ENCODE results near the gene RFLNA. TPM values are rescaled to one million over a fixed set of nuclear protein-coding genes. Genes with fewer than 3 reads are reported as not detected.

Gene RFLNA
- total RNA-seq, 1 experiment from 2014 or later: 5.4 TPM

DNA sequence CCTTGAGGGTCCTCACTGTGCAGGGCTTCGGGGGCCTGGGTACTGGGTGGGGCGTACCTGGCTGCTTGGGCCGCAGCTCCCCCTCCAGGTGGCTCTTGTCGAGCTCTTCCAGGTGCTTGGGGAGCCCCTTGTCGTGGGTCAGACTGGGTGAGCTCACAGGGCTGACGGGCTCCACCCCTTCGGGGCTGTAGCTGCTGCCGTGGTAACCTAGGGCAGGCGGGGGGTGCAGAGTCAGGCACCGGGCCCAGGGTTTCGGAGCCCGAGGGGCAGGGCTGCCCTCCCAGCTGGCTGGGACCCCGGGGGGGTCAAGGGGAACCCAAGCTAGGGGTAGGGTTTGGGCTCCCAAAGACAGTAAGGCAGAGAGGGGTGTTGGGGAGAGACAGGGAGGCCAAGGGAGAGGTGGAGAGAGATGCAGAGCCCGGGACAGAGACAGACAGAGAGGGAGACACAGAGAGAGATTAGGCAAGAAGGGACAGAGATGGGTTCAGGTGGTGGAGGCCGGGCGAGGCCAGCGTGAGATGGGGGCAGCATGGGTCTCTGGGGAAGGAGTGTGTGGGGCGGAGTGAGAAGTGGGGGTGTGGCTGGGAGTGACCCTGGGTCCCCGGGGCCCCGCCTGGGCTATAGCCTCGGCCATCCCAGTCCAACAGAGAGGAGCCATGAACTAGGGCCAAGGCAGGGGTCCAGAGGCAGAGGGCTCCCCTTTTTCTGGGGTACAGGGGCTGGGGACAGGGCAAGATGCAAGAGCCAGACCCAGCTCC lies 40.7 kb downstream of the RFLNA start:
- in situ Hi-C loops (cut with HindIII; ENCODE audit: low pct_unique_long_range_greater_than_20kb, low sequenced_read_pairs) (no loop called here), intact Hi-C loops (cut with micrococcal nuclease; ENCODE audit: unreplicated experiment) (no loop called here)
- peak overlapping the region; percentile 29; the same call in 1 of the 2 replicates for H3K27ac ChIP-seq (ENCODE audit: low read length)
- H3K4me1 ChIP-seq (ENCODE audit: control insufficient read depth, insufficient read depth, low read length): no peaks in the 10 kb centered on the region
- POLR2A ChIA-PET: no interaction called here
- ATAC-seq: no peak
- no TSS peak for BruUV-seq (replicated peaks)
- H3K4me3 ChIP-seq (ENCODE audit: low read depth in 2 of 2, low read length in 2 of 2): no peak overlapping the region
- H3K27me3 ChIP-seq (ENCODE audit: control insufficient read depth, insufficient read depth, low read length): no peaks in the 10 kb centered on the region
- peaks cover 19% of the 10 kb centered on the region for H3K36me3 ChIP-seq (ENCODE audit: control insufficient read depth, insufficient read depth, low read length)
- DNase-seq (ENCODE audit: low read depth, low spot score): no peak
- H3K9me3 ChIP-seq (ENCODE audit: control insufficient read depth, insufficient read depth, low read depth, low read length): no peaks in the 10 kb centered on the region
- CTCF ChIA-PET: interaction anchor here (0.8 kb wide), 1 partner anchor 303 kb away, joined by 3 read pairs; no protein-coding TSS in a partner anchor
- TF ChIP-seq, protein P1, sequence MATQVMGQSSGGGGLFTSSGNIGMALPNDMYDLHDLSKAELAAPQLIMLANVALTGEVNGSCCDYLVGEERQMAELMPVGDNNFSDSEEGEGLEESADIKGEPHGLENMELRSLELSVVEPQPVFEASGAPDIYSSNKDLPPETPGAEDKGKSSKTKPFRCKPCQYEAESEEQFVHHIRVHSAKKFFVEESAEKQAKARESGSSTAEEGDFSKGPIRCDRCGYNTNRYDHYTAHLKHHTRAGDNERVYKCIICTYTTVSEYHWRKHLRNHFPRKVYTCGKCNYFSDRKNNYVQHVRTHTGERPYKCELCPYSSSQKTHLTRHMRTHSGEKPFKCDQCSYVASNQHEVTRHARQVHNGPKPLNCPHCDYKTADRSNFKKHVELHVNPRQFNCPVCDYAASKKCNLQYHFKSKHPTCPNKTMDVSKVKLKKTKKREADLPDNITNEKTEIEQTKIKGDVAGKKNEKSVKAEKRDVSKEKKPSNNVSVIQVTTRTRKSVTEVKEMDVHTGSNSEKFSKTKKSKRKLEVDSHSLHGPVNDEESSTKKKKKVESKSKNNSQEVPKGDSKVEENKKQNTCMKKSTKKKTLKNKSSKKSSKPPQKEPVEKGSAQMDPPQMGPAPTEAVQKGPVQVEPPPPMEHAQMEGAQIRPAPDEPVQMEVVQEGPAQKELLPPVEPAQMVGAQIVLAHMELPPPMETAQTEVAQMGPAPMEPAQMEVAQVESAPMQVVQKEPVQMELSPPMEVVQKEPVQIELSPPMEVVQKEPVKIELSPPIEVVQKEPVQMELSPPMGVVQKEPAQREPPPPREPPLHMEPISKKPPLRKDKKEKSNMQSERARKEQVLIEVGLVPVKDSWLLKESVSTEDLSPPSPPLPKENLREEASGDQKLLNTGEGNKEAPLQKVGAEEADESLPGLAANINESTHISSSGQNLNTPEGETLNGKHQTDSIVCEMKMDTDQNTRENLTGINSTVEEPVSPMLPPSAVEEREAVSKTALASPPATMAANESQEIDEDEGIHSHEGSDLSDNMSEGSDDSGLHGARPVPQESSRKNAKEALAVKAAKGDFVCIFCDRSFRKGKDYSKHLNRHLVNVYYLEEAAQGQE (IDR thresholded peaks at IDR 0.05; ENCODE audit: insufficient read depth in 1 of 2, low read depth in 2 of 2, low read length in 1 of 2): no peak
- TF ChIP-seq, protein P2, sequence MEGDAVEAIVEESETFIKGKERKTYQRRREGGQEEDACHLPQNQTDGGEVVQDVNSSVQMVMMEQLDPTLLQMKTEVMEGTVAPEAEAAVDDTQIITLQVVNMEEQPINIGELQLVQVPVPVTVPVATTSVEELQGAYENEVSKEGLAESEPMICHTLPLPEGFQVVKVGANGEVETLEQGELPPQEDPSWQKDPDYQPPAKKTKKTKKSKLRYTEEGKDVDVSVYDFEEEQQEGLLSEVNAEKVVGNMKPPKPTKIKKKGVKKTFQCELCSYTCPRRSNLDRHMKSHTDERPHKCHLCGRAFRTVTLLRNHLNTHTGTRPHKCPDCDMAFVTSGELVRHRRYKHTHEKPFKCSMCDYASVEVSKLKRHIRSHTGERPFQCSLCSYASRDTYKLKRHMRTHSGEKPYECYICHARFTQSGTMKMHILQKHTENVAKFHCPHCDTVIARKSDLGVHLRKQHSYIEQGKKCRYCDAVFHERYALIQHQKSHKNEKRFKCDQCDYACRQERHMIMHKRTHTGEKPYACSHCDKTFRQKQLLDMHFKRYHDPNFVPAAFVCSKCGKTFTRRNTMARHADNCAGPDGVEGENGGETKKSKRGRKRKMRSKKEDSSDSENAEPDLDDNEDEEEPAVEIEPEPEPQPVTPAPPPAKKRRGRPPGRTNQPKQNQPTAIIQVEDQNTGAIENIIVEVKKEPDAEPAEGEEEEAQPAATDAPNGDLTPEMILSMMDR (IDR thresholded peaks at IDR 0.05): no peak
- TF ChIP-seq POLR2AphosphoS5 (IDR thresholded peaks at IDR 0.05; ENCODE audit: low read depth, low read length) (no peak), SIN3A (IDR thresholded peaks at IDR 0.05; ENCODE audit: borderline replicate concordance, insufficient read depth, low read depth, low read length) (no peak), TCF7L2 (IDR thresholded peaks at IDR 0.05; ENCODE audit: low read depth, low read length) (no peak)

DNA sequence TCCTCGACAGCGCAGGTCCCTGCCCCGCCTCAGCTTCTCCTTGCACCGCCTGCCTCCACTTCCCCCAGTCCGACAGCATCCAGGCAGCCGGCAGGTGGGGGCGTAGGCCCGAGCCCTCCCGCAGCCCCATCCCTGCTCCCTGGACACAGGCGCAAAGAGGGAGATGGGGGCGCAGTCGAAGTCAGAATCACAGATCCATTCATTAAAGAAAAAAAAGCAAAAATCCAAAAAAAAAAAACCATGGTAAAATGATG lies 41.2 kb downstream of the RFLNA start:
- Histone ChIP-seq H3K9me3 (ENCODE audit: control insufficient read depth, insufficient read depth, low read depth, low read length) (no peaks in the 10 kb centered on the region), H3K36me3 (ENCODE audit: control insufficient read depth, insufficient read depth, low read length) (peaks cover 19% of the 10 kb centered on the region), H3K27ac (ENCODE audit: low read length) (no peak overlapping the region), H3K4me1 (ENCODE audit: control insufficient read depth, insufficient read depth, low read length) (no peaks in the 10 kb centered on the region), H3K27me3 (ENCODE audit: control insufficient read depth, insufficient read depth, low read length) (no peaks in the 10 kb centered on the region), H3K4me3 (ENCODE audit: low read depth in 2 of 2, low read length in 2 of 2) (no peak overlapping the region)
- intact Hi-C loops (cut with micrococcal nuclease; ENCODE audit: unreplicated experiment): no loop called here
- TSS peak; percentile 44 for BruUV-seq (replicated peaks)
- no peak for DNase-seq (ENCODE audit: low read depth, low spot score)
- ATAC-seq: no peak
- ChIA-PET CTCF (no interaction called here), POLR2A (no interaction called here)
- in situ Hi-C loops (cut with HindIII; ENCODE audit: low pct_unique_long_range_greater_than_20kb, low sequenced_read_pairs): no loop called here
- TF ChIP-seq, protein P1 (IDR thresholded peaks at IDR 0.05; ENCODE audit: insufficient read depth in 1 of 2, low read depth in 2 of 2, low read length in 1 of 2): no peak
- TF ChIP-seq, protein P2 (IDR thresholded peaks at IDR 0.05): no peak
- TF ChIP-seq TCF7L2 (IDR thresholded peaks at IDR 0.05; ENCODE audit: low read depth, low read length) (no peak), SIN3A (IDR thresholded peaks at IDR 0.05; ENCODE audit: borderline replicate concordance, insufficient read depth, low read depth, low read length) (no peak), POLR2AphosphoS5 (IDR thresholded peaks at IDR 0.05; ENCODE audit: low read depth, low read length) (no peak)
